ENCODE measurements around the gene CAPN14.

- TF ChIP-seq CTCF (IDR thresholded peaks at IDR 0.05; ENCODE audit: insufficient read depth, low read length) = no peak
- TF ChIP-seq REST (IDR thresholded peaks at IDR 0.05; ENCODE audit: insufficient replicate concordance, low read depth) = no peak
- no peak for TF ChIP-seq POLR2AphosphoS5 (IDR thresholded peaks at IDR 0.05; ENCODE audit: low read depth)
- no peak for TF ChIP-seq GABPA (IDR thresholded peaks at IDR 0.05; ENCODE audit: low read depth)
- no peak for TF ChIP-seq SPI1 (IDR thresholded peaks at IDR 0.05; ENCODE audit: borderline replicate concordance, low read depth)
Observed at GRCh38 chr2:31148514-31148913, 68.8 kb downstream of the CAPN14 start.
